Measurements from ENCODE around the gene TNMD.

DNA sequence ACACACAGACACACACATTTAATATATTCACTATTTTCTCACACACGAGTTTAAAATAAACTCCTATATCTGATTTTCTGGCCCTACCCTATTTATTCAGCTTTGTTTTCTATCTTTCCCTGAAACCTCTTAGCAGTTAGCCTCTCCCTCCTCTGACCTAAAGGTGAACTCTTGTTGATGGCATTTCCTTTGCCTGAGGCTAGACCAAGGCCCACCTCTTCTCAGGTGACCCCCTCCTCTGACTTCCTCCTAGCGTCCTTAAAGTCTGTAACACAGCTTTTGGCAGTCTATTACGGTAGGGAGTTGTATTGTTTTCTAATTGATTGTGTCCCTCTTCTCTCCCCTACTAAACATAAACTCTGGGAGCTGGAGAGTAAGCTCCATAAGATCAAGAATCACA, 57.6 kb downstream of the TNMD start:
- no peak for TF ChIP-seq POLR2AphosphoS5 (IDR thresholded peaks at IDR 0.05; ENCODE audit: low read depth)
- no peak for TF ChIP-seq CTCF (IDR thresholded peaks at IDR 0.05; ENCODE audit: insufficient read depth, low read length)
- TF ChIP-seq, protein P1, sequence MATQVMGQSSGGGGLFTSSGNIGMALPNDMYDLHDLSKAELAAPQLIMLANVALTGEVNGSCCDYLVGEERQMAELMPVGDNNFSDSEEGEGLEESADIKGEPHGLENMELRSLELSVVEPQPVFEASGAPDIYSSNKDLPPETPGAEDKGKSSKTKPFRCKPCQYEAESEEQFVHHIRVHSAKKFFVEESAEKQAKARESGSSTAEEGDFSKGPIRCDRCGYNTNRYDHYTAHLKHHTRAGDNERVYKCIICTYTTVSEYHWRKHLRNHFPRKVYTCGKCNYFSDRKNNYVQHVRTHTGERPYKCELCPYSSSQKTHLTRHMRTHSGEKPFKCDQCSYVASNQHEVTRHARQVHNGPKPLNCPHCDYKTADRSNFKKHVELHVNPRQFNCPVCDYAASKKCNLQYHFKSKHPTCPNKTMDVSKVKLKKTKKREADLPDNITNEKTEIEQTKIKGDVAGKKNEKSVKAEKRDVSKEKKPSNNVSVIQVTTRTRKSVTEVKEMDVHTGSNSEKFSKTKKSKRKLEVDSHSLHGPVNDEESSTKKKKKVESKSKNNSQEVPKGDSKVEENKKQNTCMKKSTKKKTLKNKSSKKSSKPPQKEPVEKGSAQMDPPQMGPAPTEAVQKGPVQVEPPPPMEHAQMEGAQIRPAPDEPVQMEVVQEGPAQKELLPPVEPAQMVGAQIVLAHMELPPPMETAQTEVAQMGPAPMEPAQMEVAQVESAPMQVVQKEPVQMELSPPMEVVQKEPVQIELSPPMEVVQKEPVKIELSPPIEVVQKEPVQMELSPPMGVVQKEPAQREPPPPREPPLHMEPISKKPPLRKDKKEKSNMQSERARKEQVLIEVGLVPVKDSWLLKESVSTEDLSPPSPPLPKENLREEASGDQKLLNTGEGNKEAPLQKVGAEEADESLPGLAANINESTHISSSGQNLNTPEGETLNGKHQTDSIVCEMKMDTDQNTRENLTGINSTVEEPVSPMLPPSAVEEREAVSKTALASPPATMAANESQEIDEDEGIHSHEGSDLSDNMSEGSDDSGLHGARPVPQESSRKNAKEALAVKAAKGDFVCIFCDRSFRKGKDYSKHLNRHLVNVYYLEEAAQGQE (IDR thresholded peaks at IDR 0.05; ENCODE audit: insufficient replicate concordance, low read depth): no peak

Data from HL-60 (cell line).